H1 (cell line): ENCODE measurements around the gene LOXHD1. TPM values are rescaled to one million over a fixed set of nuclear protein-coding genes. Genes with fewer than 3 reads are reported as not detected.

ENCODE experiments used
- CTCF ChIA-PET: fragments of 300-600 bp; sonication (Branson Sonifier 250); formaldehyde crosslinking; loops from one replicate; lab custom pipeline; 2021; ENCODE audit not compliant: partially characterized antibody; lab: Charles Lee
- POLR2A ChIA-PET: fragments of 300-600 bp; sonication (Branson Sonifier 250); formaldehyde crosslinking; loops from one replicate; lab custom pipeline; 2021; ENCODE audit warnings: inconsistent platforms; ENCODE audit not compliant: partially characterized antibody; lab: Charles Lee
- DNase-seq, 2 experiments: peaks; one replicate each; pipeline versions ENCODE4 v3.0.0 to v3.0.0-alpha.2; 2010 to 2022; ENCODE audit warnings: low spot score in 2 of 2, low read depth in 1 of 2, mixed read lengths in 1 of 2
- FAIRE-seq: peaks from 2 replicates; lab custom pipeline; 2011; peaks lifted over from hg19 to GRCh38; lab: Jason Lieb, UNC
- H2AFZ ChIP-seq: 2 replicates; pipeline ENCODE4 v1.8.1; 2012; ENCODE audit warnings: low read length, inconsistent platforms
- H2AK5ac ChIP-seq: 2 replicates; pipeline ENCODE4 v1.6.1; 2013; ENCODE audit warnings: low read depth, low read length
- H2BK120ac ChIP-seq: replicated peaks from 2 replicates; pipeline ENCODE3; 2013; ENCODE audit warnings: low read depth, low read length, inconsistent platforms
- H2BK12ac ChIP-seq: 2 replicates; pipeline ENCODE4 v1.6.1; 2013; ENCODE audit warnings: low read depth, low read length
- H2BK15ac ChIP-seq: 2 replicates; pipeline ENCODE4 v1.6.1; 2013; ENCODE audit warnings: low read length
- H2BK20ac ChIP-seq: 2 replicates; pipeline ENCODE4 v1.6.1; 2013; ENCODE audit warnings: low read length
- H2BK5ac ChIP-seq: 2 replicates; pipeline ENCODE4 v1.6.1; 2013; ENCODE audit warnings: low read depth, low read length
- H3K14ac ChIP-seq: 2 replicates; pipeline ENCODE4 v1.6.1; 2013; ENCODE audit warnings: inconsistent platforms; ENCODE audit not compliant: insufficient read length
- H3K18ac ChIP-seq: 2 replicates; pipeline ENCODE4 v1.6.1; 2013; ENCODE audit warnings: low read length; ENCODE audit errors: extremely low read depth
- H3K23ac ChIP-seq: 2 replicates; pipeline ENCODE4 v1.6.1; 2013; ENCODE audit warnings: inconsistent platforms; ENCODE audit not compliant: insufficient read length
- H3K23me2 ChIP-seq: 2 replicates; pipeline ENCODE4 v1.6.1; 2013; ENCODE audit warnings: low read depth, low read length
- H3K27ac ChIP-seq: 2 replicates; pipeline ENCODE4 v1.6.1; 2011; ENCODE audit warnings: low read depth, low read length, inconsistent platforms
- H3K27me3 ChIP-seq, 4 experiments: replicated peaks in 1 of 4; 1 replicate in 1 of 4; 2 replicates in 3 of 4; pipeline versions ENCODE4 v1.6.1 to v1.8.1; 2011 to 2013; ENCODE audit warnings: low read length in 3 of 4, mild to moderate bottlenecking in 3 of 4, inconsistent platforms in 2 of 4, mixed read lengths in 2 of 4, moderate library complexity in 1 of 4; ENCODE audit not compliant: control insufficient read depth in 3 of 4, insufficient read depth in 3 of 4; ENCODE audit errors: extremely low read depth in 1 of 4
- H3K36me3 ChIP-seq, 4 experiments: 2 replicates each; pipeline versions ENCODE4 v1.6.1 to v1.8.1; 2011 to 2013; ENCODE audit warnings: mild to moderate bottlenecking in 4 of 4, low read length in 3 of 4, moderate library complexity in 2 of 4, control low read depth in 1 of 4, inconsistent platforms in 1 of 4; ENCODE audit not compliant: insufficient read depth in 4 of 4, control insufficient read depth in 2 of 4
- H3K4ac ChIP-seq: replicated peaks from 2 replicates; pipeline ENCODE3; 2013; ENCODE audit warnings: low read length, low read depth, mixed read lengths, inconsistent platforms; ENCODE audit not compliant: insufficient read length
- H3K4me1 ChIP-seq, 4 experiments: replicated peaks in 1 of 4; 1 replicate in 1 of 4; 2 replicates in 3 of 4; pipeline versions ENCODE4 v1.6.1 to v1.8.1; 2011 to 2013; ENCODE audit warnings: low read length in 3 of 4, inconsistent platforms in 2 of 4, mixed read lengths in 1 of 4; ENCODE audit not compliant: insufficient read depth in 4 of 4, control insufficient read depth in 3 of 4
- H3K4me2 ChIP-seq, 2 experiments: 2 replicates each; pipeline versions ENCODE4 v1.6.1 to v1.8.1; 2011 to 2013; ENCODE audit warnings: low read depth in 2 of 2, low read length in 2 of 2, control low read depth in 1 of 2, inconsistent platforms in 1 of 2, mild to moderate bottlenecking in 1 of 2; ENCODE audit not compliant: insufficient read depth in 1 of 2
- H3K4me3 ChIP-seq, 4 experiments: fragments of 200-600, 300-600 bp in 1 of 4; sonication (generic), shearing (Covaris generic), sonication (Bioruptor Twin) in 1 of 4; 2 replicates each; pipeline versions ENCODE4 v1.5.1 to v1.8.1; 2011 to 2016; ENCODE audit warnings: low read length in 4 of 4, low read depth in 3 of 4, control low read depth in 2 of 4, inconsistent platforms in 2 of 4, mild to moderate bottlenecking in 2 of 4, mixed read lengths in 1 of 4, moderate library complexity in 1 of 4; ENCODE audit not compliant: insufficient read depth in 2 of 4; ENCODE audit errors: extremely low read depth in 1 of 4
- H3K56ac ChIP-seq: replicated peaks from 2 replicates; pipeline ENCODE3; 2013; ENCODE audit warnings: low read depth, mild to moderate bottlenecking, mixed read lengths, low read length, inconsistent platforms; ENCODE audit not compliant: insufficient read length
- H3K79me1 ChIP-seq: 2 replicates; pipeline ENCODE4 v1.6.1; 2013; ENCODE audit warnings: low read depth, low read length, control low read depth
- H3K79me2 ChIP-seq, 2 experiments: 2 replicates each; pipeline versions ENCODE4 v1.6.1 to v1.8.1; 2012 to 2013; ENCODE audit warnings: low read length in 2 of 2, mild to moderate bottlenecking in 2 of 2, inconsistent platforms in 1 of 2; ENCODE audit not compliant: insufficient read depth in 2 of 2, control insufficient read depth in 1 of 2
- H3K9ac ChIP-seq, 4 experiments: replicated peaks in 1 of 4; 1 replicate in 1 of 4; 2 replicates in 3 of 4; pipeline versions ENCODE4 v1.6.1 to v1.8.1; 2011 to 2013; ENCODE audit warnings: low read depth in 3 of 4, low read length in 3 of 4, control low read depth in 2 of 4, mild to moderate bottlenecking in 2 of 4, moderate library complexity in 2 of 4, inconsistent platforms in 1 of 4; ENCODE audit errors: extremely low read depth in 1 of 4
- H3K9me3 ChIP-seq, 2 experiments: 2 replicates each; pipeline versions ENCODE4 v1.6.1 to v1.8.1; 2012 to 2013; ENCODE audit warnings: mild to moderate bottlenecking in 2 of 2, moderate library complexity in 2 of 2, control low read depth in 1 of 2, inconsistent platforms in 1 of 2, low read depth in 1 of 2, low read length in 1 of 2, mixed read lengths in 1 of 2; ENCODE audit not compliant: insufficient read depth in 2 of 2
- H4K20me1 ChIP-seq, 2 experiments: replicated peaks in 1 of 2; 2 replicates each; pipeline versions ENCODE3 to v1.8.1; 2011 to 2013; ENCODE audit warnings: inconsistent platforms in 2 of 2, low read length in 2 of 2, mild to moderate bottlenecking in 1 of 2; ENCODE audit not compliant: insufficient read depth in 2 of 2, control insufficient read depth in 1 of 2
- H4K5ac ChIP-seq: 2 replicates; pipeline ENCODE4 v1.6.1; 2013; ENCODE audit warnings: low read length, low read depth, mixed read lengths, inconsistent platforms; ENCODE audit not compliant: insufficient read length
- H4K8ac ChIP-seq: 2 replicates; pipeline ENCODE4 v1.8.0; 2013; ENCODE audit warnings: mild to moderate bottlenecking, moderate library complexity, low read length, inconsistent platforms; ENCODE audit not compliant: insufficient read depth; ENCODE audit errors: extremely low read depth
- H4K91ac ChIP-seq: replicated peaks from 2 replicates; pipeline ENCODE3; 2013; ENCODE audit warnings: low read length, mixed read lengths, inconsistent platforms; ENCODE audit not compliant: insufficient read length
- CHD2 ChIP-seq: IDR thresholded peaks from 2 replicates; pipeline ENCODE4 v1.6.1; 2012; ENCODE audit warnings: low read length, improper control_type of control experiment
- EZH2 ChIP-seq: fragments of 200-600 bp; sonication (generic); IDR thresholded peaks from 2 replicates; pipeline ENCODE4 v1.7.1; 2012; ENCODE audit warnings: low read depth, mild to moderate bottlenecking, moderate library complexity, low read length, inconsistent platforms; ENCODE audit not compliant: severe bottlenecking
- NANOG ChIP-seq: IDR thresholded peaks from 2 replicates; pipeline ENCODE4 v1.6.1; 2011; ENCODE audit warnings: low read length, low read depth, mild to moderate bottlenecking, inconsistent platforms; ENCODE audit not compliant: insufficient read depth, poor library complexity, severe bottlenecking
- RBBP5 ChIP-seq: IDR thresholded peaks from 2 replicates; pipeline ENCODE4 v1.7.1; 2012; ENCODE audit warnings: low read depth, mild to moderate bottlenecking, inconsistent platforms, low read length, moderate library complexity, borderline replicate concordance
- RNF2 ChIP-seq: fragments of 200-900, 300-1000 bp; sonication (generic); IDR thresholded peaks from 2 replicates; pipeline ENCODE4 v1.7.1; 2016; ENCODE audit warnings: borderline replicate concordance, low read depth, mild to moderate bottlenecking, antibody characterized with exemption, low read length; ENCODE audit not compliant: poor library complexity, severe bottlenecking; ENCODE audit errors: missing control alignments
- WGBS, 2 experiments: shearing (Covaris generic) in 1 of 2; methylation state at CpG; one replicate each; pipeline versions ENCODE4 v1.1.6 to v1.1.7; 2013 to 2015; ENCODE audit warnings: low lambda C conversion rate in 2 of 2, mixed read lengths in 2 of 2, inconsistent platforms in 1 of 2, low coverage in 1 of 2, missing lambda C conversion rate in 1 of 2; ENCODE audit not compliant: insufficient replicate concordance in 2 of 2, insufficient coverage in 1 of 2, insufficient read length in 1 of 2; ENCODE audit errors: extremely low coverage in 1 of 2, missing lambda C conversion rate in 1 of 2; 5-methylcytosine and 5-hydroxymethylcytosine counted together
- polyA plus RNA-seq, 7 experiments: library from polyadenylated mRNA; depleted of rRNA in 3 of 7; stranded (reverse) in 5 of 7; unstranded in 2 of 7; fragments of >200 nt in 5 of 7; fragments of 200-250 nt in 2 of 7; gene quantifications; 1 replicate in 5 of 7; 2 replicates in 1 of 7; 4 replicates in 1 of 7; pipeline versions ENCODE4 v1.2.1 to v1.2.3, GENCODE V29; 2011 to 2013; ENCODE audit warnings: missing spikeins in 2 of 7, mixed read lengths in 2 of 7
- total RNA-seq: library from RNA; stranded (reverse); fragmentation: NEBNext Ultra II Directional; extraction: Animal tissue kit (Norgen Biotek cat#: 25700); gene quantifications from 2 replicates; pipeline ENCODE4 v1.2.1, GENCODE V29; 2021
- TF ChIP-seq, protein P1 (sequence below): IDR thresholded peaks from 2 replicates; pipeline ENCODE4 v1.6.1; 2011; ENCODE audit warnings: low read depth, mild to moderate bottlenecking, low read length; ENCODE audit not compliant: insufficient read depth
- TF ChIP-seq, protein P2 (sequence below): IDR thresholded peaks from 2 replicates; pipeline ENCODE4 v1.6.1; 2012; ENCODE audit warnings: inconsistent platforms
- TF ChIP-seq, protein P3 (sequence below), 3 experiments: IDR thresholded peaks; 1 replicate in 2 of 3; 2 replicates in 1 of 3; pipeline versions ENCODE4 v1.5.1 to v1.6.1; 2011; ENCODE audit warnings: low read length in 3 of 3, mild to moderate bottlenecking in 3 of 3, inconsistent platforms in 2 of 3, low read depth in 1 of 3, moderate library complexity in 1 of 3; ENCODE audit not compliant: insufficient read depth in 1 of 3; ENCODE audit errors: control extremely low read depth in 1 of 3

Gene LOXHD1
- total and polyA plus RNA-seq, 2 of the 8 experiments (the other 6 are each of a cell fraction or from before 2014, with no cell fraction given): 0.02 TPM; not detected in 1

DNA sequence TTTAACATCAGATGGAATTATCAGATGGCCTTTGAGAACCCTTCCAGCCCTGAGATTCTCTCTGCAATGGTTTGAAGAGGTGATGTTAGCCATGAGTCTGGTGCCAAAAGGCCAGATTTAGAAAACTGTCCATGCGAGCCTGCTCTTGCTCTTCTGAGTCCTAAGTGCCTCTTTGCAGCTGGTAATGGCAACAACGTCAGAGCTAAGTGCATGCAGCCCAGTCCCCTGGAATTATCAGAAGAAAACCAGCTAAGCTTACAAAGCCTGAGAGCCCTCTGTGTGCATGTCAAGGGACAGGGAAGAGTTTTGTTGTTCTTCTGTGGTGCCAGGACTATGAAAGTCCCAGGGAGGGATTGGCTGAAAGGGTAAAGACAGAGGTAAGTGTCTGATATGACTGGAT lies 89.8 kb downstream of the LOXHD1 start:
- DNase-seq (no peak), FAIRE-seq (no peak)
- Histone ChIP-seq H3K27me3 (no peaks in the 10 kb centered on the region), H3K27ac (no peak overlapping the region), H4K5ac (no peak overlapping the region), H3K79me1 (no peaks in the 10 kb centered on the region), H2BK120ac (no peak overlapping the region), H3K23ac (no peak overlapping the region), H4K20me1 (no peaks in the 10 kb centered on the region), H3K18ac (no peak overlapping the region), H3K14ac (no peak overlapping the region), H2BK12ac (no peak overlapping the region), H3K4me2 (no peak overlapping the region), H3K4ac (no peak overlapping the region), H2BK5ac (no peak overlapping the region), H3K9me3 (no peaks in the 10 kb centered on the region), H2BK15ac (no peak overlapping the region), H3K4me1 (peaks cover 2 to 7% (median 5%) of the 10 kb centered on the region in 4 experiments; a peak in 6 of 7 replicates), H2AK5ac (no peak overlapping the region), H3K56ac (no peak overlapping the region), H3K9ac (no peak overlapping the region), H4K8ac (no peak overlapping the region), H3K79me2 (no peaks in the 10 kb centered on the region), H2AFZ (no peak overlapping the region), H3K4me3 (no peak overlapping the region), H2BK20ac (no peak overlapping the region), H4K91ac (no peak overlapping the region), H3K23me2 (no peaks in the 10 kb centered on the region), H3K36me3 (no peaks in the 10 kb centered on the region)
- WGBS, 2 experiments: 93% methylated on average over 2 of the region's 2 CpGs; no CpG with 5 or more reads in 1 of the 2 experiments
- CTCF ChIA-PET: interaction anchor here (1.3 to 5.9 kb wide), 4 partner anchors 12 to 286 kb away, joined by 3 to 30 read pairs (median 6); no protein-coding TSS in a partner anchor
- POLR2A ChIA-PET: no interaction called here
- TF ChIP-seq RBBP5 (no peak), EZH2 (no peak), CHD2 (no peak), RNF2 (no peak), NANOG (no peak)
- TF ChIP-seq, protein P1, sequence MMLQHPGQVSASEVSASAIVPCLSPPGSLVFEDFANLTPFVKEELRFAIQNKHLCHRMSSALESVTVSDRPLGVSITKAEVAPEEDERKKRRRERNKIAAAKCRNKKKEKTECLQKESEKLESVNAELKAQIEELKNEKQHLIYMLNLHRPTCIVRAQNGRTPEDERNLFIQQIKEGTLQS: no peak
- TF ChIP-seq, protein P2, sequence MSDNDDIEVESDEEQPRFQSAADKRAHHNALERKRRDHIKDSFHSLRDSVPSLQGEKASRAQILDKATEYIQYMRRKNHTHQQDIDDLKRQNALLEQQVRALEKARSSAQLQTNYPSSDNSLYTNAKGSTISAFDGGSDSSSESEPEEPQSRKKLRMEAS: no peak
- TF ChIP-seq, protein P3, sequence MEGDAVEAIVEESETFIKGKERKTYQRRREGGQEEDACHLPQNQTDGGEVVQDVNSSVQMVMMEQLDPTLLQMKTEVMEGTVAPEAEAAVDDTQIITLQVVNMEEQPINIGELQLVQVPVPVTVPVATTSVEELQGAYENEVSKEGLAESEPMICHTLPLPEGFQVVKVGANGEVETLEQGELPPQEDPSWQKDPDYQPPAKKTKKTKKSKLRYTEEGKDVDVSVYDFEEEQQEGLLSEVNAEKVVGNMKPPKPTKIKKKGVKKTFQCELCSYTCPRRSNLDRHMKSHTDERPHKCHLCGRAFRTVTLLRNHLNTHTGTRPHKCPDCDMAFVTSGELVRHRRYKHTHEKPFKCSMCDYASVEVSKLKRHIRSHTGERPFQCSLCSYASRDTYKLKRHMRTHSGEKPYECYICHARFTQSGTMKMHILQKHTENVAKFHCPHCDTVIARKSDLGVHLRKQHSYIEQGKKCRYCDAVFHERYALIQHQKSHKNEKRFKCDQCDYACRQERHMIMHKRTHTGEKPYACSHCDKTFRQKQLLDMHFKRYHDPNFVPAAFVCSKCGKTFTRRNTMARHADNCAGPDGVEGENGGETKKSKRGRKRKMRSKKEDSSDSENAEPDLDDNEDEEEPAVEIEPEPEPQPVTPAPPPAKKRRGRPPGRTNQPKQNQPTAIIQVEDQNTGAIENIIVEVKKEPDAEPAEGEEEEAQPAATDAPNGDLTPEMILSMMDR (IDR thresholded peaks at IDR 0.05; ENCODE audit: control extremely low read depth in 1 of 3, insufficient read depth in 1 of 3, low read depth in 1 of 3, low read length in 3 of 3): no peak
